ENCODE measurements around the gene LTF.

GRCh38 chr3:46435081-46435726, 29.5 kb downstream of the LTF start:
- TF ChIP-seq POLR2AphosphoS5 (IDR thresholded peaks at IDR 0.05; ENCODE audit: low read depth) (no peak), CTCF (IDR thresholded peaks at IDR 0.05; ENCODE audit: insufficient read depth, low read length) (no peak), REST (IDR thresholded peaks at IDR 0.05; ENCODE audit: insufficient replicate concordance, low read depth) (no peak), SPI1 (IDR thresholded peaks at IDR 0.05; ENCODE audit: borderline replicate concordance, low read depth) (no peak)

Data from HL-60 (cell line).